OCI-M2 (cell line): ENCODE measurements around the gene DYSF.

Experiments used
- DNase-seq: peaks from one replicate; lab custom pipeline; 2025; ENCODE audit not compliant: unreplicated experiment; lab: John Stamatoyannopoulos, UW

The DYSF gene

GRCh38 chr2:71611247-71611646 is 157.9 kb downstream of the DYSF start:
- DNase-seq: no peak

DNA sequence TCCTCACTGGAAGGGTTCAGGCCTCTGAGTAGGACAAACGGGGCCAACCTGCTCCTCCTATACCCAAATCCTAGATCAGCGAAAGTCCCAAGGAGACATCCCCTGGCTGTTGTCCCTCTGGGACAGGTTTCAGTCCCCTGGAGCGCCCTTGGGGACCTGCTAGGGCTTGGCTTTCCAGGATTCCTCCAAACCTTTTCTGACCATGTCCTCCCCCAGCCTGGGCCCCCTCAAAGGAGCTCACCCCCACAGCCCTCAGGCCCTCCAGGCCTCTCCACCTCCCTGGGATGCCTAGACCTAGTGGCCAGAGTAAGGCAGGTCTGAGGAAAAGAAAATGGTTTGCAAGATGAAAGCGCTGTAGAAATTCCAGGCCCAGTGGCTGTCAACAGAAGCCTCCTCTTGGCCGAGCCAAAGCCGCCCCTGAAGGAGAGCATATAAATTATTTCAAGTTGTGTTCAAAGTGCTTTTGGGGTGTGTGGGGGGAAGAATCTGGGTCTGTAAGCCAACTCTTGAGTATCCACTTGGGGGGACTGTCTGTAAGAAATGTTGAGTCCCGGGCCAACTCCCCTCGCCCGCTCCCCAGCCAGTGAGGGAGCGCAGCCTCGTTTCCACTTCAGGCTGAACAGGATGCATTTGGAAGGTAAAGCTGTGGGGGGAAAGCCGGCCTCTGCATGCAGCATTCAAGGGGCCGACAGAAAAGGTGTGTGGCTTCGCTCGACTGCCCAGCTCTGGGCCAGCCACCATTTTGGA is 158.6 kb downstream of the DYSF start:
- no peak for DNase-seq

DNA sequence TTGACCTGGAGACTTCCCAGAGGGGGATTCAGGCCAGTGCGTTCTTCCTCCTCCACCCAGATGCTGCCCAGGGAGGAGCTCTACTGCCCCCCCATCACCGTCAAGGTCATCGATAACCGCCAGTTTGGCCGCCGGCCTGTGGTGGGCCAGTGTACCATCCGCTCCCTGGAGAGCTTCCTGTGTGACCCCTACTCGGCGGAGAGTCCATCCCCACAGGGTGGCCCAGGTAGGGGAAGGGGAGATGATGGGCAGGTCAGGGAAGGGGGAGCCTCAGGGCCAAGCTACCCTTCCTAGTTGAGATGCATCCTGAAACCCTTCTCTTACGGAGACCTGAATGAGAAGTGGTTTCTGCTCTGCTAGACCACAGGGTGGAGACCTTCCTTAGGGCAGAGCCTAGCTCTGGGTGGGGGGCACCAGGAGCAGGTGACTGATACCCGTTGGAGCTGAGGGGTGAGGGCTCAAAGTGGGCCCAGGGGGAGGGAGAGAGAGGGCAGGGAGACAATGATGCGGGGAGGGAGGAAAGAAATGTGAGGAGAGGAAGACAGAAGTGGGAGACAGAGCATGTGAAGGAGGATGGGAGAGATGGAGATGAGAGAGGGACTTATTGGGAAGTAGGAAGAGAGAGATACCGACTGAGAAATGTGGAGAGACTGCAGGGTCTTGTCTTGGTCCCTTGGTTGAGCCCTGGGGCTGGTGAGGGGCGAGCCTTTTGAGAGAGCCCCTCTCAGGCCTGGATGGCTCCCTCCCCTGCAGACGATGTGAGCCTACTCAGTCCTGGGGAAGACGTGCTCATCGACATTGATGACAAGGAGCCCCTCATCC is 159.4 kb downstream of the DYSF start:
- no peak for DNase-seq

- no peak for DNase-seq
These were observed 160.1 kb downstream of the DYSF start for GRCh38 chr2:71613403-71613952.

DNA sequence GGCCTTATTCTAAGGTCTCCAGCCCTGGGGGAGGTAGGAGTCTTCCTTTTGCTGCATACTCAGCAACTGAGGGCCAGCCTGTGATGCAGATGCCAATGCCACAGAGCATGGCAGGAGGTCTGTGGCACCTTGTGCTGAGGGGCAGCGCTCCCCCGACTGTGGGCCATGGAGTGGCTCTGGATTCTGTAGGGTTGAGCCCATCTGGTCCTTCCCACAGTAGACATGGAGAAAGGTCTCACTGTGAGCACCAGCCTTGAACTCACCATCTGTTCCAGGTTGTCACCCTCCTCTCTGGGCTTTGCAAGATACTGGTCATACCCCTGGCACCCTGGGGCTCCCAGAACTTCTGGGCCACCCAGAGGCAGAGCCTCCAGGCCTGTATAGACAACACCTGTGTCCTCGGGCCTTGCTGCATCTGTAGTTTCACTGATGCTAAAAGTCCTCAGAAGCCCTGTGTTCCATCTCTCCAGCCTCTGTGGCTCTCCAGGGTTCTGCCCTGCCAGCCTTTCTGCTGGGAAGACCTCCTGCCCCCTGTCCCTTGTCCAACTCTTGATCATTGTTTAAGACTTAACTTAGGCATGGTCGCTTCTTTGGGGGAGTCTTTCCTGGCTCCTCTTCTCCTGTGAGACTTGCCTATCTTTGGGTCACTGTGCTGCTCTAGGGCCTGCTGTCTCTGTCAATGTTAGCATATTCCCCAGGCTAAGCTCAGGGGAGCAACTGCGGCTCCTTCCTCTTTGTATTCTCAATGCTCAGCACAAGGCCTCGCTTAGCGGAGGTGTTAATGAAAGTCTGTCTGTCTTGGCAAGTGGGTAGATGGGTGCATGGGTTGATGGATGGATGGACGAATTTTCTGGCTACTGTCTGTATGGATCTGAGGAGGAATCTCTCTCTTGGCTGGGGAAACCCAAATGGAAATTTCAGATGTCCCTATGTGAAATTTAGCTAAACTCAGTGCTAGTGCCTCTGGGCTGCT is 160.9 kb downstream of the DYSF start:
- DNase-seq: no peak

- DNase-seq: no peak
These were observed 161.8 kb downstream of the DYSF start for GRCh38 chr2:71614976-71615766.

DNA sequence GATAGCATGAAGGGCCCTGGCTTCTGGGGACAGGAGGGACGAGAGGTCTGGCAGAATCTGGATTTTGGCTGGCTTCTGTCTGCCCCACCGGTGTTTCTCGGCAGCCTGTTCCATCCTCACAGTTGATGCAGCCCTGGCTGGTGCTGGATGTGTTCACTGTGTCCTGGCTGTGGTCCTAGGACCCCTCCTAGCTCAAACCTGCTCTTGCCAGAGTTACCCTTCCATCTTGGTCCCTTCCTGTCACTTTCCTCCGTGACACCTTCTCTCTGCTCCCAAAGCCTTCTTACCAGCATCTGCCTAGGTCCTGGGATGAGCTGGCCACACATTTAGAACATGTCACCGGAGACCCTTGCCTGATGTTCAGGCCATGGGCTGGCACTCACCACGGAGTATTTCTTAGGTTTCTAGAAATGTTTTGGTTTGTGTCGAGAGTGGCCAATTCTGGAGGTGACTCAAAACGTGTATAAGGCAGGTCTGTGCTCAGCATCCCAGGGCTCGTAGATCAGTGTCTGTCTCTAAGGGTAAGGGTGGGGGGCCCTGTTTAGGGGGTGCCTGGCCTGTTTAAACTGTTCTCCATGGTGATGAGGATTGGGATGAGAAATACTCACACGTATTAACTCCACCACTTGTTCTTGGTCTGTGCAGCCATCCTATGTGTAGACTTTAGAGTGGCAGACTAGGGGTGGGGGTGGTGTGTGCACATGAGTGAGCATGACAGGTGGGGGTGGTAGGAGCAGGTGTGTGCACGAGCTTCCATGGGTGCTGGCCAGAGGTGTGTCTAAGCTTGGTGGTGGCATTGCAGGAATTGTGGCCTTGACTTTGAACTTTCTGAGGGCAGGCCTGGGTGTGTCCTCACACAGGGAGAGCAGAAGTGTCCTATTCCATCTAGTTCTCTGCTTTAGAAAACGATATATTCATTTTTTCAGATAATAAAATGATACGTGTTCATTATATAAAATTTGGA is 162.7 kb downstream of the DYSF start:
- DNase-seq: no peak

GRCh38 chr2:71617266-71617665 is 163.9 kb downstream of the DYSF start:
- DNase-seq: no peak

- DNase-seq: no peak
These were observed 165.2 kb downstream of the DYSF start for GRCh38 chr2:71618327-71619113.

GRCh38 chr2:71619230-71619741 is 165.9 kb downstream of the DYSF start:
- DNase-seq: no peak

DNA sequence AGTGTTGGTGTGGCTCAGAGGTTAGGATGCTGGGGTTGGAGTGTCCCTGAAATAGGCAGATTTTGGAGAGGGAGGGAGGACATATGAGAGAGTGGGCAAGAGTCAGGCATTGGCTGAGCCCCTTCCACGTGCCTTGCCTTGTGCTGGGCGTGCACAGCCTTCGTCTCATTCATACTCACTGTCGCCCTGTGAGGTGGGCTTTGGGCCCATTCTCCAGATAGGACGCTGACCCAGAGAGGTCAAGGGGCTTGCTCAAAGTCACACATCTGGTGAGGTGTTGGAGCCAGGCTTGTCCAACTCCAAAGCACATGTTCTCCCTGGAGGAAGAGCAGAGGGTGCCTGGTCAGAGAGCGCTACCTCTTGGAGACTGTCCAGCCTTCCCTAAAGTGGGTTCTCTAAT is 166.8 kb downstream of the DYSF start:
- no peak for DNase-seq

GRCh38 chr2:71620851-71621251 is 167.5 kb downstream of the DYSF start:
- DNase-seq: no peak

- DNase-seq: no peak
These were observed 175.9 kb downstream of the DYSF start for GRCh38 chr2:71629273-71629672.

DNA sequence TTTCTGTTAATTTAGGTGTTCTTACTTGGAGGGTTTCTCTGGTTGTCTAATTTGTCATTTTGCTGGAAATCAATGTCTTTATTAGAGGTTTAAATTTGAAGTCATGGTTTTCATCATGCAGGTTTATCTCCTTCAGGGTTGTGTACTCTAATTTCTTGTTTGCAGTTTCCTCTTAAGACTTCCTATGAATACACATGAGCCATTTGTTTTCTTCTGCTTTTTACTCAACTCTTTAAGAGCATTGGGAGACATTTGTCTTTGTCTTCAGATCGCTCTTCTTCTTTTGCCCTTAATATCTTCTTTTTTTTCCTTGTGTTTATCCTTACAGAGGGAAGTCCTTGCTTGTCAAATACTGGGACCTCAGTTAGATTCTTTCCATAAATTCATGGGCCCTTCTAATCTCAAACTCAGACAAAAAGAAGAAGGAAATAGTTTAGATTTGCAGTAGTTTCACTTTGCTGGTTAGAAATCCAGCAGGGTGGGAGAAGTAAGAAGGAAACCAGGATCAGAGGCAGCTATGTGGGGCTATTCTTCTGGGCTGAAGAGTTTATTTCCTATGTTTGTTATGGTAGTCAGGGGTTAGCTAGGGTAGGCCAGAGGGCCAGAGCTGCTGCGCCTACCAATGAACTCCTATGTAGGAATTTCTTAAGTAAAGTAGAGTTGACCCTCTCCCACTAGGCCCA is 176.6 kb downstream of the DYSF start:
- no peak for DNase-seq

DNA sequence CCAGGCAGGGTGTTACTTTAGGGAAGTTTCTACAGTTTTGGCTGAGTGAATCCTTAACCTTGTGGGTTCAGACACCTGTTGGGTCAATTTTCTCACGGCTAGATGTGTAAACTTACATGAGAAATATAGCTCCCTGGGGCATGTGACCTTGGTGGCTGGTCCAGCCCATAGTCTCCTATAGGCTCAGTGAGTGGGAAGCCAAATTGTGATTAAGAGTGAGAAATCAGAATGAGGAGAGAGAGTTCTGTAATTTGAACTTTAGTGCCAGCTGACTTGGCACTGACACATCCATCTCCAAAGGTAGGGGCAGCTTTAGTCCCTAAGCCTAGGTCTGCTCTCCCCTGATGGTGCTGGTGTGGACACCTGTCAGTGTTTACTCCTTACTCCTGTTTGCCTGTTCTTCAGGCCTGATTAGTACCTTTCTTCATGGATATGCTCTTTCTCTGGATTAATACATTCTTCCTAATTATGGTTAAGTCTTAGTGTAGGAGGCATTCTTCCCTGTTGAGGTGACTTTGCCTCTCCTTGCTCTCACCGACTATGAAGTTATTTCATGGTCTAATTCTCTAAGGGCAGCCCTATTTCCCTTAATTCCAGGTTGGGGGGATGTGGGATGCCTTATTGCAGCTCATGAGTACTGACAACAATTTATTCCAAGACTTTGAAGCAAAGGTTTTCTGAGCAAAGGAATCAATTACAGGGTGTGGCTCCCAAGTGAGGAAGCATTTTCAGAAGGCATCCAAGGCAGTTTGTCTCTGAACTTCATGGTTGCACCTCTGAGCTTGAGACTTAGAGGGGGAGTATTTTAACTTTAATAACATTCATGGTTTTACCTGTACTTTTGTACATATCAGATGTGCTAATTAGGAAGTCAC is 177.3 kb downstream of the DYSF start:
- DNase-seq: no peak

DNA sequence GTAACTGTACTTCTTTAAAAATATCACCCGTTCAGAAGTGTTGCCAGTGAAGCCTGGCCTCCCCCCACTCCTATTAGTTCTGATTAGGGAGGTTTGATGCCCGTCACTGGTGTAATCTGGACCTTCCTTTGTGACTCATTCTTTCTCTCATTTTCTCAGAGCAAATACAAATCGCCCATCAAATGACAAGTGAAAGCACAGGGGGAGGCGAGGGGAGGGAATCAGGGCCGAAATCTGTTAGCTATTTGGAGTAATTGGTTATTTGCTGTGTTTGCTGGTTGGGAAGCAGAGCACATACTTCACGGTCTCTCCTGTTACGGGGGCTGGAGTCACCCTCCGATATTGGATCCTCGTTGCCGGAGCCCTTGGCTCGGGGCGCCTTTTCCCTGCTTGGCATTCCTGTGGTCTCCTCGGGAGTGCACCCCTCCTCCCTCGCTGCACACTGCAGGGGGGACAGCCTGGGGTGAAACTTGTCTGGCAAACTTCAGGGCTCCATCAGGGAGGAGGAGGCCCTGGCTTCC is 178.1 kb downstream of the DYSF start:
- no peak for DNase-seq
